Gastrocnemius medialis (tissue), 4 donors: Measurements from ENCODE around the gene CDKL1.

Experiments used
- CTCF ChIP-seq, 5 experiments: fragments of 450-650 bp in 3 of 5; fragments of 200-600 bp in 2 of 5; sonication (generic) in 2 of 5; IDR thresholded peaks in 4 of 5; conservative IDR thresholded peaks in 1 of 5; 1 replicate in 4 of 5; 2 replicates in 1 of 5; pipeline ENCODE4 v1.5.1; 2016 to 2019; ENCODE audit warnings: antibody characterized with exemption in 5 of 5, mild to moderate bottlenecking in 3 of 5, moderate library complexity in 3 of 5
- POLR2A ChIP-seq, 2 donors: fragments of 450-650 bp; IDR thresholded peaks; one replicate each; pipeline ENCODE4 v1.6.1; 2017; ENCODE audit warnings: antibody characterized with exemption in 2 of 2, mild to moderate bottlenecking in 2 of 2, moderate library complexity in 2 of 2

GRCh38 chr14:50344876-50345563 is 51.7 kb downstream of the CDKL1 start:
- TF ChIP-seq CTCF (IDR thresholded peaks at IDR 0.05 in 4 of 5, conservative IDR thresholded peaks at IDR 0.05 in 1 of 5), result no peak
- no peak for TF ChIP-seq POLR2A (IDR thresholded peaks at IDR 0.05)
